ENCODE data around the gene CDCA8. TPM values are rescaled to one million over a fixed set of nuclear protein-coding genes. Genes with fewer than 3 reads are reported as not detected.
A peak's percentile ranks its signal among the peaks of the same experiment; 100 is the strongest.

Gene CDCA8
- 10.3 and 28.8 TPM in 2 replicates for total RNA-seq (2014; rRNA removed; shearing (Covaris generic))

DNA sequence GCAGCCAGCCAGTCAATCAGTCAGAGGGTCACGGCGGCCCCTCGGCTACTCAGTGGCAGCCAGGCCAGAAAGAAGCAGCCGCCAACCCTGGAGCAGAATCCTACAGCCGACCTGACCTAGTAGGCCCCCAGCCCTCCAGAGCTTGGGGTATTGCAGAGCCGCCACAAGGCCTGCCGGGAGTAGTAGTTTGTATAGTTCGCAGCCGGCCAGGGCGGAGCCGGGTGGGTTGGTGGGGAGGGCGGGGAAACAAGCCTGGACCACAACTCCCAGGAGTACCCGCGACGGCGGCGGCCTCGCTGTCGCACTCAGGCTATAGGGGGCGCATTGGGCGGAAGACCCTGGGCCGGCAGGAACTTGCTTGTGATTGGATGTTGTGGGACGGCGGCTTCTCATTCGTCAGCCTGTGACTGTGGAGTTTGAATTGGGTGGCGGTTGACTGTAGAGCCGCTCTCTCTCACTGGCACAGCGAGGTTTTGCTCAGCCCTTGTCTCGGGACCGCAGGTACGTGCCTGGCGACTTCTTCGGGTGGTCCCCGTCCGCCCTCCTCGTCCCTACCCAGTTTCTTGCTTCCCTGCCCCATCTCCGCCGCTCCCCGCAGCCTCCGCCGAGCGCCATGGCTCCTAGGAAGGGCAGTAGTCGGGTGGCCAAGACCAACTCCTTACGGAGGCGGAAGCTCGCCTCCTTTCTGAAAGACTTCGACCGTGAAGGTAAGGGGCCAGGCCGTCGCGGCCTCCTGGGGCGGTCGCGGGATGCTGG, at the start of gene CDCA8:
TSS of gene CDCA8 (plus strand) at position 439 of the 756 bp plus-strand sequence. CDS start at position 614, 175 bp downstream.
- Histone ChIP-seq H3K36me3 (peaks cover 65% of the 10 kb centered on the region), H3K27ac (peak within 1 kb of the TSS; percentile 96), H3K4me3 (peak within 1 kb of the TSS; percentile 83), H3K27me3 (replicated peaks) (no peaks in the 10 kb centered on the region), H3K9me3 (replicated peaks) (no peaks in the 10 kb centered on the region), H3K4me1 (replicated peaks) (peaks cover 29% of the 10 kb centered on the region)
- peak; percentile 95 to 99 for DNase-seq (ENCODE audit: low read depth in 1 of 2, low spot score in 2 of 2)

DNA sequence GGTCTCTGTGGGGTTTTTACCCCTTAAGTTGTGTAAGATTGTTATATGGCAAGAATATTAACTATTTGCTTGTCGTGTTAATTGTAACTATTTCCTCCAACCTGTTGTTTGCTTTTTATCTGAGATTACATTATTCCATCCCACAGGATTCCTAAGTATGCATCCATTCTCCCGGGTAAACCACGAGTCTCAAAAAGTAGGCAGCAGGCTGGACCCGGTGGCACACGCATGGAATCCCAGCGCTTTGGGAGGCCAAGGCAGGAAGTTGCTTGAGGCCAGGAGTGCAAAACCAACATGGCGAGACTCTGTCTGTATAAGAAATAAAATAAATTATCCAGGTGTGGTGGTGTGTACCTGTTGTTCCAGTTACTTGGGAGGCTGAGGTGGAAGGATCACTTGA, 45.0 kb upstream of the CDCA8 start:
- Histone ChIP-seq H3K9me3 (replicated peaks) (no peaks in the 10 kb centered on the region), H3K4me3 (no peak overlapping the region), H3K36me3 (no peaks in the 10 kb centered on the region), H3K4me1 (replicated peaks) (no peaks in the 10 kb centered on the region), H3K27ac (no peak overlapping the region), H3K27me3 (replicated peaks) (peaks cover 41% of the 10 kb centered on the region)
- no peak for DNase-seq (ENCODE audit: low read depth in 1 of 2, low spot score in 2 of 2)

DNA sequence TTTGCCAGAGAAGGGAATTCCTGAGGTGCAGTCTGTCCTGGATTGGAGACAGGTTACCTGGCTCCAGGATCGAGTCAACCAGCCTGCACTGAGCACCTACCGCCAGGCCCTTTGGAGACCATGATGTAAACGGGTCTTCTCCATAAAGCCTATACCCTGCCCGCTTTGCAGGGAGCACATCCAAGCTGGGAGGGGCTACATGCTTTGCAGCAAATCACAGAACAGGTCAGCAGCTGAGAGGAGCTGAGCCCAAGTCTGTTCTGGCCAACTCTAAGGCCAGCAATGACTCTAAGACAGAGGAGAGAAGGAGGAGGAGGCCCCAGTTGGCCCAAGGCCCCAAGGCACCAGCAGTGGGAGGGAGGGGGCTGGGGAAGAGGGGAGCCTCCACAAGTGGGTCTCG, 42.1 kb upstream of the CDCA8 start:
- H3K4me1 ChIP-seq (replicated peaks), result no peaks in the 10 kb centered on the region
- peaks cover 28% of the 10 kb centered on the region for H3K27me3 ChIP-seq (replicated peaks)
- H3K4me3 ChIP-seq, result no peak overlapping the region
- no peak overlapping the region for H3K27ac ChIP-seq
- no peaks in the 10 kb centered on the region for H3K36me3 ChIP-seq
- DNase-seq (ENCODE audit: low read depth in 1 of 2, low spot score in 2 of 2), result no peak
- H3K9me3 ChIP-seq (replicated peaks), result no peaks in the 10 kb centered on the region

GRCh38 chr1:37650721-37651120, 41.6 kb upstream of the CDCA8 start:
- H3K9me3 ChIP-seq (replicated peaks), result no peaks in the 10 kb centered on the region
- H3K36me3 ChIP-seq, result no peaks in the 10 kb centered on the region
- no peak overlapping the region for H3K4me3 ChIP-seq
- H3K27ac ChIP-seq, result no peak overlapping the region
- no peaks in the 10 kb centered on the region for H3K4me1 ChIP-seq (replicated peaks)
- no peak for DNase-seq (ENCODE audit: low read depth in 1 of 2, low spot score in 2 of 2)
- peaks cover 23% of the 10 kb centered on the region for H3K27me3 ChIP-seq (replicated peaks)

DNA sequence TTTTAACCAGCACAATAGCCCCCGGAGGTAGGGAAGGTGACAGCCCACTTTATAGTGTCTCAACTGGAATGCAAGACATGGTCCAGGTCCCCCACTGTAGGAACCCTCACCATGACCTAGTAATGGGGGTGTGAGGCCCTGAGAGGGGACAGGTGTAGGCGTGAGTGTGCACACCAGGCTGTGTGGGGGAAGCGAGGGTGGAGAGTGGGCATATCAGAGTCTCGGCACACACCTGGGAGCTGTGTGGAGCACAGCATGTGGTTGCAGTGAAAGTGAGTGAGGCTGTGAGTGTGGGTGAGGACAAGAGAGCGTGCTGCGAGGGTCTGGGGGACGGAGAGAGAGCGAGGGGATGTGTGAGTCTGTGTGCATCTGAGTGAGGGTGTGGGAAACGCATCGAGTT, 40.5 kb upstream of the CDCA8 start:
- Histone ChIP-seq H3K4me1 (replicated peaks) (no peaks in the 10 kb centered on the region), H3K27me3 (replicated peaks) (peaks cover 17% of the 10 kb centered on the region), H3K9me3 (replicated peaks) (no peaks in the 10 kb centered on the region), H3K36me3 (no peaks in the 10 kb centered on the region), H3K4me3 (no peak overlapping the region), H3K27ac (no peak overlapping the region)
- DNase-seq (ENCODE audit: low read depth in 1 of 2, low spot score in 2 of 2), result no peak

DNA sequence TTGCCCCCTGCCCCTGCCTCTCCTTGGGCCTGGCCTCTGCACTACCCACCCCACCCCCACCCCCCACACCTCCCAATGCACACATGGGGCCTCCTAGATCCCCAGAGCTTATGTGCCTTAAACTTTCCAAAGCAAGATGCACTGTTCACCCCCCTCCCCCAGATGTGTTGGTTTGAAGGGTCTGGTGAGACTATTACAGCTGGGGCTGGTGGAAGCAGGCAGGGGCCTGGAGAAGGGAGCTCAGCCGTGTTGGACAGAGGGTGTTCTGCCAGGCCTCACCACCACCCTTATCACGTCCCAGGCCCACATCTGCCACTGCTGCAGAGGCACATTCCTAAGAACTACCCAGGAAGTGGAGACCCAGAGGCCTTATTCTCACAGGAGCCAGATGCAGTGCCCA, 39.3 kb upstream of the CDCA8 start:
- DNase-seq (ENCODE audit: low read depth in 1 of 2, low spot score in 2 of 2), result no peak
- H3K4me3 ChIP-seq, result no peak overlapping the region
- no peaks in the 10 kb centered on the region for H3K36me3 ChIP-seq
- no peaks in the 10 kb centered on the region for H3K4me1 ChIP-seq (replicated peaks)
- H3K9me3 ChIP-seq (replicated peaks), result no peaks in the 10 kb centered on the region
- H3K27ac ChIP-seq, result no peak overlapping the region
- H3K27me3 ChIP-seq (replicated peaks), result peaks cover 17% of the 10 kb centered on the region

- peaks cover 25% of the 10 kb centered on the region for H3K27me3 ChIP-seq (replicated peaks)
- no peaks in the 10 kb centered on the region for H3K9me3 ChIP-seq (replicated peaks)
- DNase-seq (ENCODE audit: low read depth in 1 of 2, low spot score in 2 of 2), result no peak
- no peak overlapping the region for H3K27ac ChIP-seq
- no peak overlapping the region for H3K4me3 ChIP-seq
- H3K4me1 ChIP-seq (replicated peaks), result no peaks in the 10 kb centered on the region
- no peaks in the 10 kb centered on the region for H3K36me3 ChIP-seq
Measured at GRCh38 chr1:37653906-37654305, 38.4 kb upstream of the CDCA8 start.

- Histone ChIP-seq H3K27me3 (replicated peaks) (peaks cover 37% of the 10 kb centered on the region), H3K36me3 (no peaks in the 10 kb centered on the region), H3K4me1 (replicated peaks) (no peaks in the 10 kb centered on the region), H3K27ac (no peak overlapping the region), H3K4me3 (no peak overlapping the region), H3K9me3 (replicated peaks) (no peaks in the 10 kb centered on the region)
- no peak for DNase-seq (ENCODE audit: low read depth in 1 of 2, low spot score in 2 of 2)
Measured at GRCh38 chr1:37655274-37655673, 37.0 kb upstream of the CDCA8 start.

DNA sequence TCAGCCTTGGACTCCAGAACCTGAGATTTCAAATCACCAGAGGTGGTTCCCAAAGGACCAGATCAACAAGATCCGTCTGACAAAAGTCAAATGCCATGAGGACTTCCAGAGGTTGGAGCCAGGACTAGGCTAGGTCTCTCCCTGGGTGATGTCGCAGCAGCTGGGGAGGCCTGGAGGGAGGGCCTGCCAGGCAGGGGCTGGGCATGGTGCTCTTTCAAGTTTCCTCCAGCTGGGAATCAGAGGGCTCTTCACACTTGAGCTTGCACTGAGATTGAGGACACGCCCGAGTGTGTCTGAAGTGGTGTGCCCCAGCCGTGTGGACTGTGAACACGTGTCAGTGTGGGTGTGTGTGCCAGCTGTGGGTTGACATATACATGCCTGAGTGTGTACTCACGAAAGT, 36.3 kb upstream of the CDCA8 start:
- Histone ChIP-seq H3K36me3 (no peaks in the 10 kb centered on the region), H3K27ac (no peak overlapping the region), H3K27me3 (replicated peaks) (peaks cover 37% of the 10 kb centered on the region), H3K4me1 (replicated peaks) (no peaks in the 10 kb centered on the region), H3K4me3 (no peak overlapping the region), H3K9me3 (replicated peaks) (no peaks in the 10 kb centered on the region)
- no peak for DNase-seq (ENCODE audit: low read depth in 1 of 2, low spot score in 2 of 2)

DNA sequence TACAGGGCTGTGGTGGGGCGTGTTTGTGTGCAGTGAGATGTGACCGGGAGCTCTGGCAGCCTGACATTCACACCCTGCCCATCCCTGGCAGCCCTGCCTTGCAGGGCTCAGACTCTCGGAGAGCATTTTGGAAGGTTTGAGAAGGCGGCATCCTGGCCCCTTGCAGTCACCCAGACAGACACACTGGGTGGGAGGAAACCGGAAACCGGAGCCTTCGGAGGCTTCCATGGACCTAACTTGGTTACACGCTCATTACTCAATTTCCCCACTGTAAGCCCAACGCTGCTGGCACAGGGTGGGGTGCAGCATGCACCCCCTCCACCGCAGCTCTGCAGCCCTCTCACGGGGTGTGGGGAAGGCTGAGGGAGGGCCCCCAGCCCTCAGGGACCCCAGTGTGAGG, 35.4 kb upstream of the CDCA8 start:
- Histone ChIP-seq H3K4me1 (replicated peaks) (no peaks in the 10 kb centered on the region), H3K27me3 (replicated peaks) (peaks cover 37% of the 10 kb centered on the region), H3K9me3 (replicated peaks) (no peaks in the 10 kb centered on the region), H3K36me3 (no peaks in the 10 kb centered on the region), H3K4me3 (no peak overlapping the region), H3K27ac (no peak overlapping the region)
- DNase-seq (ENCODE audit: low read depth in 1 of 2, low spot score in 2 of 2), result no peak

DNA sequence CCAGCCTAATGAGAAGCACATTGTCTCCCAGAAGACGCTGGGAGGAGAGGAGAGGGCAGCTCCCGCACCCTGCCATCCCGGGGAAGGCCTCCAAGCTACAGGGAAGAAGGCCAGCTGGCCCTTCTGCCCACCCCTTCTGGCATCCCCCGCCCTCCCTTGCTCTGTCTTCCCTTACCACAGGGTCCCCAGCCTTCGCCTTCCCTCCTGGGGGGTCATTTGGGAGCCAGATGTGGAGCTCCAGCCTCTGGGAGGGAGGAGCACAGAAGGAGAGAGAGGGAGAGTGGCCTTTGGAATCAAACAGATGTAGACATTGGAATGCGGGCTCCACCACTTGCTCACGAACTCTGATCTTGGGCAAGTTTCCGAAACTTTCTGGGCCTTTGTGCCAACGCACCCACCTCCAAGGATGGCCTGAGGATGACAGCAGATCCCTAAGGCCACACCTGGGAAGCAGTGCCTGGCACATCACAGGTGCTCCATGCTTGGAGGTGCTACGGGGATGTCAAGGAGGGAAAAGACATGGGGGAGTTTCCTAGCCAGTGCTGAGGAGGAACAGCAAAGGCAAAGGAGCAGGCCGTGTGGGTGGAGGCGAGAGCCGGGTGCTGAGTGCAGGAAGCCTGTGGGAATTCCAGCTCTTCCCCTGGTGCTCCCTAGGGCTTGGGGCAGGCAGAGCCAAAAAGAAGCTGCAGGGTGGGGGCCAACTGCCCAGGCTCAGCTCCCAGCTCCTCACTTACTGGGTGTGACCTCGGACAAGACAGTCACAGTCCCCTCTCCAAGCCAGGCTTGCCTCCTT, 34.5 kb upstream of the CDCA8 start:
- no peaks in the 10 kb centered on the region for H3K4me1 ChIP-seq (replicated peaks)
- H3K9me3 ChIP-seq (replicated peaks), result no peaks in the 10 kb centered on the region
- no peaks in the 10 kb centered on the region for H3K36me3 ChIP-seq
- H3K27me3 ChIP-seq (replicated peaks), result peaks cover 37% of the 10 kb centered on the region
- no peak overlapping the region for H3K4me3 ChIP-seq
- no peak overlapping the region for H3K27ac ChIP-seq
- no peak for DNase-seq (ENCODE audit: low read depth in 1 of 2, low spot score in 2 of 2)

- Histone ChIP-seq H3K4me1 (replicated peaks) (no peaks in the 10 kb centered on the region), H3K4me3 (no peak overlapping the region), H3K27me3 (replicated peaks) (peaks cover 35% of the 10 kb centered on the region), H3K9me3 (replicated peaks) (no peaks in the 10 kb centered on the region), H3K27ac (no peak overlapping the region), H3K36me3 (no peaks in the 10 kb centered on the region)
- DNase-seq (ENCODE audit: low read depth in 1 of 2, low spot score in 2 of 2), result no peak
Measured at GRCh38 chr1:37658486-37658885, 33.8 kb upstream of the CDCA8 start.

- no peaks in the 10 kb centered on the region for H3K4me1 ChIP-seq (replicated peaks)
- DNase-seq (ENCODE audit: low read depth in 1 of 2, low spot score in 2 of 2), result no peak
- H3K27me3 ChIP-seq (replicated peaks), result peaks cover 34% of the 10 kb centered on the region
- no peaks in the 10 kb centered on the region for H3K36me3 ChIP-seq
- H3K9me3 ChIP-seq (replicated peaks), result no peaks in the 10 kb centered on the region
- no peak overlapping the region for H3K27ac ChIP-seq
- no peak overlapping the region for H3K4me3 ChIP-seq
Measured at GRCh38 chr1:37660664-37661063, 31.7 kb upstream of the CDCA8 start.

GRCh38 chr1:37661401-37661800, 30.9 kb upstream of the CDCA8 start:
- Histone ChIP-seq H3K4me3 (no peak overlapping the region), H3K4me1 (replicated peaks) (no peaks in the 10 kb centered on the region), H3K27me3 (replicated peaks) (peaks cover 34% of the 10 kb centered on the region), H3K36me3 (no peaks in the 10 kb centered on the region), H3K9me3 (replicated peaks) (no peaks in the 10 kb centered on the region), H3K27ac (no peak overlapping the region)
- no peak for DNase-seq (ENCODE audit: low read depth in 1 of 2, low spot score in 2 of 2)
